ENCODE results near the gene KCNQ1.

DNA sequence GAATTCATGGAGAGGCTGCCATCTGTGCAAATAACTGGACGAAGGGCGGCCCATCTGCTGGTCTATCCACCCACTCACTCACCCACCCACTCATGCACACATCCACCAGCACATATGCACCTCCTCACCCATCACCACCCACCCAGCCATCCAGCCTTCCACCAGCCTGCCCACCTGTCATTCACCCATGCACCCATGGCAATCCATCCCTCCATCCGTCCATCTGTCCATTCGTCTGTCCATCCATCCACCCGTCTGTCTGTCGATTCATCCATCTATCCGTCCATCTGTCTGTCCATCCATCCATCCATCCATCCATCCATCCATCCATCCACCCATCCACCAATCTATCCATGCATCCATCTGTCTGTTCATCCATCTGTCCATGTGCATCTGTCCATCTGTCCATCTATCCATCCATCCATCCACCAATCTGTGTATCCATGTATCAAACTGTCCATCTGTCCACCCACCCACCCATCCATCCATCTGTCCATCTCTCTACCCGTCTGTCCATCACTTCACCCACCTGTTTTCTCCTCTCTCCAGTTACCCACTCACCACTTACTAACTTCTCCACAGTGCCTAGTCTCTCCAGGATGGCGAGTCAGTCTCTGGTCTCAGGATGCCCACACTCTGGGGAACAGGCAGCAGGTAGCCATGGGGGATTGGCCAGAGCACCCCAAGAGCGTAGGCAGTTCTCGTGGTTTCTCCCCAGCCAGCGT is 9.4 kb upstream of the KCNQ1 start:
- TF ChIP-seq, protein P1, sequence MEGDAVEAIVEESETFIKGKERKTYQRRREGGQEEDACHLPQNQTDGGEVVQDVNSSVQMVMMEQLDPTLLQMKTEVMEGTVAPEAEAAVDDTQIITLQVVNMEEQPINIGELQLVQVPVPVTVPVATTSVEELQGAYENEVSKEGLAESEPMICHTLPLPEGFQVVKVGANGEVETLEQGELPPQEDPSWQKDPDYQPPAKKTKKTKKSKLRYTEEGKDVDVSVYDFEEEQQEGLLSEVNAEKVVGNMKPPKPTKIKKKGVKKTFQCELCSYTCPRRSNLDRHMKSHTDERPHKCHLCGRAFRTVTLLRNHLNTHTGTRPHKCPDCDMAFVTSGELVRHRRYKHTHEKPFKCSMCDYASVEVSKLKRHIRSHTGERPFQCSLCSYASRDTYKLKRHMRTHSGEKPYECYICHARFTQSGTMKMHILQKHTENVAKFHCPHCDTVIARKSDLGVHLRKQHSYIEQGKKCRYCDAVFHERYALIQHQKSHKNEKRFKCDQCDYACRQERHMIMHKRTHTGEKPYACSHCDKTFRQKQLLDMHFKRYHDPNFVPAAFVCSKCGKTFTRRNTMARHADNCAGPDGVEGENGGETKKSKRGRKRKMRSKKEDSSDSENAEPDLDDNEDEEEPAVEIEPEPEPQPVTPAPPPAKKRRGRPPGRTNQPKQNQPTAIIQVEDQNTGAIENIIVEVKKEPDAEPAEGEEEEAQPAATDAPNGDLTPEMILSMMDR (IDR thresholded peaks at IDR 0.05) = no peak
- TF ChIP-seq POLR2A (IDR thresholded peaks at IDR 0.05) = no peak
